Measurements from ENCODE around the gene ZNF22.
A peak's percentile ranks its signal among the peaks of the same experiment; 100 is the strongest.
"Not testable (repeated sequence)": the region's sequence is repeated elsewhere in the genome, so short reads cannot be mapped to it uniquely, and the experiment has no call there.

The ZNF22 gene

GRCh38 chr10:44992732-44993225 lies 7.9 kb upstream of the ZNF22 start:
- no peak for DNase-seq

- DNase-seq, result peak; percentile 60
Observed at GRCh38 chr10:44993226-44993921, 7.3 kb upstream of the ZNF22 start.

DNA sequence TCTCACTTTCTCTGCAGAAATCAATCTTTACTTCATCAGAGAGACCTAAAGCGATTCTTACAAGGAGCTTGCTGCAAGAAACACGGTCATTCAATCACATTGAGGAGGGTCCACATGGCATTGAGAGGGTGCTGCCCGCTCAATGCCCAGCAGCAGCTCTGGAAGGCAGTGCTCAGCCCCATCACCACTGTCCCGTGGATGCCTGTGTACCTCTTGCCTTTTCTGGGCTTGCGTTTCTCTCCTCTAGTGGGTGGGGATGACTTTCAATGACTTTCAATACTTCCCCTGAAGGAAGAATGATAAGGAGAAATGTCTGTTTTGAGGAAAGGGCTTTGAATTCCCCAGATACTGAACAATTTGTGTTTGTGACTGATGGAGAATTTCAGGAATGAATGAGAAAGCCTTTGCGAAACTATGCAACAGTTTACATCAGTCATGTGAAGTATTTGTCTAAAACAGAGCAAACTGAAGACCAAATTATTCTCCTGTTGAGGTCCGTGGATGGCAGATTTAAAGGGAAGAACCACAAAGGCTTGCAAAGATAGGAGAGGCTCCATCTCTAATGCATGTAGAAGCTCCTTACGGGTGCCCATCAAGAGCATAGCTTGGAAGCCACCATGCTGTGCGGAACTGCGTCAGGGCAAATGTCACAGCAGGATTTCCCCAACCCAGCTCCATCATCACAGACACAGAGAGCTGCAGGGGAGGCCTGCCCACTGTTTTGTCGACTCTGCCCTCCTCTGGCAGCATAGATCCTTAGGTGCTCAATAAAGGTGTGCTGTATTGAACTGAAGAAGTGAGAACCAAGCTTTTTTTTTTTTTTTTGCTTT lies 6.6 kb upstream of the ZNF22 start:
- peak; percentile 51 for DNase-seq

DNA sequence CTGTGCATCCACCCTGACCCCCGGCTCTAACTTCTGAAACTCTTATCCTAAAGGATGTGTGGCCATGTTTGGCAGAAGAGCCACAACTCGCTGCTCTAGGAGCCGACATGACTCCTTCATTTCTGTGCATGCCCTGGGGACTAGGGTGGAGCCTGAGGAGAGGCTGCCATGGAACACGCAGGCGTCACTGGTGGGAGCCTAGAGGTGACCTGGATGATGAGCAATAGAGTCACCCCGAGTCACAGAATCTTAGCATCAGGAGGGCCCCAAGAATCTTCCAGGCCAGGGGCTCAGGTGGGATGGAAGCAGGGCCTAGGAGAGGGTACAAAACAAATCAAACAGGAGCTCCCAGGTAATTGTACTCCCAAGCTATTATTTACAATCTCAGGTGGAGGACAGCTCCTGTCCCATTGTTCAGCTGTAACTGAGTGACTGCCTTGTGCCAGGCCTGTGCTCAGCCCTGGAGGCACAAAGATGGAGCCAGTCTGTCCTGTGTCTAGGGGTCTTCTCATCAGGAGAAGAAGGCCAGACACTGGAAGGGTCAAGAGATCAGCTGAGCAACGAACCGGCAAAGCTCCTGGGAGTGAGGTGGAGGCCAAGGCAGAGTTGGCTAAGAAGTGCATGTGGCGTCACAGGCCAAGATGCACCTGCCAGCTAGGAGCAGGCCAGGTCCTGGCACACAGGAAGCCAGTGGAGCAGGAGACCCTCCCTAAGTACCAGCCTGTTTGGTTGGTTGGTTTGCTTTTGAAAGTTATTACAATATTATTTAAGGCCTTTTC lies 5.8 kb upstream of the ZNF22 start:
- DNase-seq, result no peak

- DNase-seq, result no peak
Observed at GRCh38 chr10:44995581-44995913, 5.2 kb upstream of the ZNF22 start.

DNA sequence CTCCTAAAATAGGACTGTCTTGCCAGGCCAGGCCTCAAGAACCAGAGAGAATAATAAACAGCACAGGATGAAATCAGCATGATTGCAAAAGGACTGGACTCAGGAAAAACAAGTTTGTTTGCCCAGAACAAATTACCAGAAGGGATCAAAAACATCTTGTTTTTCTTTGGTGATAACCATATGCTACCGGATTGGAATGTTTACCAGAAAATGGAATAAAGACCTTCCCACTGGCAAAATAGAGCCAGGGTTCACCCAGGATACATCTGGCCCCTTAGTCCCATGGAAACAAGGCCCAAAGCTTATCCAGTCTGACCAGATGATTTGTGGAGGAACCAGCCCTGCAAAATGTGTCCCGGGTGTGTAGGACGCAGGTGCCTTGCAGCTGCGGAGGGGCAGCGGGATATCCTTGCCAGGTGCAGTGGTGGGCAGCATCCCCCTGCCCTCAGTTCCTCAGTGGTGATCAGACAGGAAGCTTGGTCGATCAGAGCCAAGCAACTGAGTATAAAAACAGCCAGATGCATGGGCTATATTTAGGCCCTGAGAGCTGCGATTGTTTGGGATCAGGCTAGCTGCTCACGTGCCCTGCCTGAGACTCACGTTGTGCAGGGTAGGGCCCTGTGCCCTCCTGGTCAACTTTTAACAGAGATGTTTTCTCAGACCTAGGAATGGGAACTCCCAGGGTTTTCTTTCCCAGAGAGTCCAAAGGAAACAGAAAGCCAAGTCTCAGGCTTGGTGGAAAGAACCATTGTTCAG lies 4.6 kb upstream of the ZNF22 start:
- no peak for DNase-seq

- no peak for DNase-seq
Observed at GRCh38 chr10:44997105-44997748, 3.5 kb upstream of the ZNF22 start.

GRCh38 chr10:44998146-44998631 lies 2.5 kb upstream of the ZNF22 start:
- no peak for DNase-seq

- DNase-seq, result no peak
Observed at GRCh38 chr10:45000138-45000751, 478 bp upstream of the ZNF22 start.

- DNase-seq, result peak; percentile 76
Observed at GRCh38 chr10:45001381-45002148, 842 bp downstream of the ZNF22 start.

GRCh38 chr10:45003432-45004000 lies 2.8 kb downstream of the ZNF22 start:
- DNase-seq, result no peak

DNA sequence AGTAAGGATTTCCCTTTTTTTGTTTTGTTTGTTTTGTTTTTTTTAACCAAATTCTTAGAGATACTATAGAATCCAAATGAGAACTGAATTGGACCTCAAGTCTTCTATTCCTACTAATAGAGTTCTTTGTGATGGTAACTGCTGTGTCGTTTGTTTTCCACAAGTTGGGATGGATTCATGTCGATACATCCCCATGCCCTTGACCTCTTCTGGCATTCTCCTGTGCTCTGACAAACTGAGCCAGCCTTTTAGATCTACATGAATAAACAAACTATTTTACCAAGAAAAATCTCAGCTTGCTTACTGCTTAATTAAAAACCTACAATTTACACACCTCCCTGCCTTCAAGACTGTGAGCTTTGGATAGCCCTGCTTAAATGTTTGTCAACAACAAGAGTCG lies 3.9 kb downstream of the ZNF22 start:
- no peak for DNase-seq

DNA sequence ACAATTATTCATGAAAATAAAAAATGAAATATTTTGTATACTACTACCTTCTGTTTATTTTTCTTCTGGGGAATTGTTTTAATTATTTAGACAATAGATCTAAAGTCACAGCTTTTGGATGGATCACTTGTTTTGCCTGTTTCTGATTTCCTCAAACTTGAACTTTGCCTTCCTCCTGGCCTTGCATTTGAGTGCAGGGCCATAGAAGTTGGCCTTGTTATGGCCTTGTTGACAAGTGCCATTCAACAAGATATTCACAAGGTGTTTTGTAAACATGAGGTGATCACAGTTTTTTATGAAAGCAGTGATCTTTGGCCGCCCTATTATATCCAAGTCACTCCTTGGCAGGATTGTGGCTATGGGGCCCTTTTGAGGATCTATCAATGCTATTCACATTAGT lies 4.6 kb downstream of the ZNF22 start:
- DNase-seq, result no peak

GRCh38 chr10:45006276-45007030 lies 5.7 kb downstream of the ZNF22 start:
- DNase-seq, result no peak

DNA sequence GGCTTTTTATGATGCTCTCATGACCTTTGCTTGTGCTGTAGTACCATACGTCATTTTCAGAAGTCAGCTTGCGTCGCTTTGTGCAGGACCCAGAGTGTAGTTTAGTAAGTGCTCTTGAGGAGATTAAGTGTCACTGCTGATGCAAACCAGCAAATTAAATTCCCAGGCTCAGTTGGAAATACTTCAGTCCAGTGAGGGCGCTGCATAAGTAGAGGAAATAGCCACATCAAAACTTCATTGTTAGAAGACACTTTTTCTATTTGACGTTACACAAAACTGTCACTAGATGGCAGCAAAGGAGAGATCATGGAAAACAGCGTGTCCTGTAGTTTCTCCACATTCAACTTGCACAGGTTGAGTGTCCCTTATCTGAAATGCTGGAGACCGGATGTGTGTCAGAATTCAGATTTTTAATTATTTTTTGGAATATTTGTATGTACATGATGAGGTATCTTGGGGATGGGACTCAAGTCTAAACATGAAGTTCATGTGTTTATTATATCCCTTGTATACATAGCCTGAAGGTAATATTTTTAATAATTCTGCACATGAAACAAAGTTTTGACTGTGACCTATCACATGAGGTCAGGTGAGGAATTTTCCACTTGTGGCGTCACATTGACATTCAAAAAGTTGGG lies 7.9 kb downstream of the ZNF22 start:
- DNase-seq, result no peak

DNA sequence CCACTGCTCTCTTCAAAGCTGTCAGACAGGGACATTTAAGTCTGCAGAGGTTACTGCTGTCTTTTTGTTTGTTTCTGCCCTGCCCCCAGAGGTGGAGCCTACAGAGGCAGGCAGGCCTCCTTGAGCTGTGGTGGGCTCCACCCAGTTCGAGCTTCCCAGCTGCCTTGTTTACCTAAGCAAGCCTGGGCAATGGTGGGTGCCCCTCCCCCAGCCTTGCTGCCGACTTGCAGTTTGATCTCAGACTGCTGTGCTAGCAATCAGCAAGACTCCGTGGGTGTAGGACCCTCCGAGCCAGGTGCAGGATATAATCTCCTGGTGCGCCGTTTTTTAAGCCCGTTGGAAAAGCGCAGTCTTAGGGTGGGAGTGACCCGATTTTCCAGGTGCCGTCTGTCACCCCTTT lies 13.8 kb downstream of the ZNF22 start:
- not testable (repeated sequence) for DNase-seq

DNA sequence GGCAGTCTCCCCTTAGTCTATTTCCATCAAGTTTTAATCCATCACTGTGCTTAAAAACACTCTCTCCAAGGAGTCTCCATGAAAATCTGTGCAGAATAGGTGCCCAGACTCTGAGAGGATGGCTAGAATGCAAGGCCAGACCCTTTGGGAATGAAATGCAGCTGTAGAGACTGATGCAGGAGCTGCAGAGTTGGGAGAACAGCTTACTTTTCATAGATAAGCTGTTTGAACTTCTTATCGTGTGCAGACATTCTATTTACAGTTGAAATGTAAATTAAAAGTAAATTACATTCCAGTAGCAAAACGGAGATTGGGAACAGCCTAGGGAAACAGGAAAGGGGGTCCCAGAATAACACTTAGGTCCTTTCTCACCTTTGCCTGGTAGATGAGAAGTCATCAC lies 14.9 kb downstream of the ZNF22 start:
- DNase-seq, result no peak

DNA sequence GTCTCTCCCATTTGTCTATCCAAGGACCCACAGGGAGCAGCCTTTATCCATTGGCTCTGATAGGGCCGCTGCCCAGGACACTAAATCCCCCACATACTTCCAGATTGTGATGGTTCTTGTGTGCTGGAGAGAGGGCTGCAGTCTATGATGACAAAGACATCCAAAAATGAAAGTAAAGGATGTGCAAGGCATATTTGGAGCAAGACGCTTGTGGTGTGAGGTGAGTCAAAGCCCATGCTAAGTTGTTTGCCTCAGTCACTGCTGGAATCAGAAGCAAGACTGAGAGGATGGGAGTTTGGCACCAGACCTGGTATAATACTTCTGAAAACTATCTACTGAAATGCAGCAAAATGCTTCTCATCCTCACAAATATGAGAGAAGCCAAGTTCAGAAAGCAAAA lies 22.7 kb downstream of the ZNF22 start:
- DNase-seq, result no peak

- no peak for DNase-seq
Observed at GRCh38 chr10:45034301-45034700, 33.6 kb downstream of the ZNF22 start.
